Neuron (in vitro differentiated cells): ENCODE results near the gene CRADD.
"Not testable (repeated sequence)": the region's sequence is repeated elsewhere in the genome, so short reads cannot be mapped to it uniquely, and the experiment has no call there.

Source experiments
- H2AFZ ChIP-seq: one replicate; pipeline ENCODE4 v1.6.1; 2013; ENCODE audit warnings: low read depth, mild to moderate bottlenecking, inconsistent platforms, low read length, moderate library complexity
- H3K27me3 ChIP-seq: one replicate; pipeline ENCODE4 v1.6.1; 2013; ENCODE audit warnings: low read length; ENCODE audit not compliant: insufficient read depth
- H3K36me3 ChIP-seq: one replicate; pipeline ENCODE4 v1.6.1; 2013; ENCODE audit warnings: low read length; ENCODE audit not compliant: insufficient read depth
- H3K4me1 ChIP-seq: one replicate; pipeline ENCODE4 v1.6.1; 2013; ENCODE audit warnings: low read length; ENCODE audit not compliant: insufficient read depth
- H3K4me3 ChIP-seq: 2 replicates; pipeline ENCODE4 v1.5.1; 2013; ENCODE audit warnings: mild to moderate bottlenecking, low read length, moderate library complexity
- H3K9me3 ChIP-seq: one replicate; pipeline ENCODE4 v1.6.1; 2013; ENCODE audit warnings: low read length

Gene CRADD

GRCh38 chr12:93871566-93871965, 194.4 kb downstream of the CRADD start:
- H3K4me1 ChIP-seq, H3K27me3 ChIP-seq, H3K9me3 ChIP-seq, H3K4me3 ChIP-seq, H2AFZ ChIP-seq, H3K36me3 ChIP-seq: not testable (repeated sequence)

GRCh38 chr12:93873561-93873960, 196.4 kb downstream of the CRADD start:
- H3K4me3 ChIP-seq = no peak overlapping the region
- H3K27me3 ChIP-seq = no peaks in the 10 kb centered on the region
- no peaks in the 10 kb centered on the region for H3K36me3 ChIP-seq
- H3K4me1 ChIP-seq = no peaks in the 10 kb centered on the region
- no peak overlapping the region for H2AFZ ChIP-seq
- no peaks in the 10 kb centered on the region for H3K9me3 ChIP-seq

- Histone ChIP-seq H3K36me3 (no peaks in the 10 kb centered on the region), H3K27me3 (no peaks in the 10 kb centered on the region), H3K9me3 (no peaks in the 10 kb centered on the region), H3K4me3 (no peak overlapping the region), H2AFZ (no peak overlapping the region), H3K4me1 (no peaks in the 10 kb centered on the region)
Observed at GRCh38 chr12:93875157-93875556, 198.0 kb downstream of the CRADD start.

GRCh38 chr12:93876360-93876759, 199.2 kb downstream of the CRADD start:
- H3K27me3 ChIP-seq = no peaks in the 10 kb centered on the region
- no peaks in the 10 kb centered on the region for H3K4me1 ChIP-seq
- no peaks in the 10 kb centered on the region for H3K36me3 ChIP-seq
- H3K9me3 ChIP-seq = no peaks in the 10 kb centered on the region
- H3K4me3 ChIP-seq = no peak overlapping the region
- H2AFZ ChIP-seq = no peak overlapping the region

GRCh38 chr12:93877446-93877845, 200.3 kb downstream of the CRADD start:
- Histone ChIP-seq H3K9me3 (no peaks in the 10 kb centered on the region), H3K27me3 (no peaks in the 10 kb centered on the region), H2AFZ (no peak overlapping the region), H3K4me1 (no peaks in the 10 kb centered on the region), H3K36me3 (no peaks in the 10 kb centered on the region), H3K4me3 (no peak overlapping the region)

- Histone ChIP-seq H3K4me1 (no peaks in the 10 kb centered on the region), H2AFZ (no peak overlapping the region), H3K9me3 (no peaks in the 10 kb centered on the region), H3K36me3 (no peaks in the 10 kb centered on the region), H3K4me3 (no peak overlapping the region), H3K27me3 (no peaks in the 10 kb centered on the region)
Observed at GRCh38 chr12:93879476-93880421, 202.6 kb downstream of the CRADD start.

- Histone ChIP-seq H3K9me3 (no peaks in the 10 kb centered on the region), H3K27me3 (no peaks in the 10 kb centered on the region), H2AFZ (no peak overlapping the region), H3K4me1 (no peaks in the 10 kb centered on the region), H3K4me3 (no peak overlapping the region), H3K36me3 (no peaks in the 10 kb centered on the region)
Observed at GRCh38 chr12:93880853-93881522, 203.8 kb downstream of the CRADD start.

GRCh38 chr12:93882763-93883162, 205.6 kb downstream of the CRADD start:
- no peaks in the 10 kb centered on the region for H3K4me1 ChIP-seq
- no peak overlapping the region for H2AFZ ChIP-seq
- H3K4me3 ChIP-seq = no peak overlapping the region
- H3K36me3 ChIP-seq = no peaks in the 10 kb centered on the region
- H3K27me3 ChIP-seq = no peaks in the 10 kb centered on the region
- H3K9me3 ChIP-seq = no peaks in the 10 kb centered on the region

GRCh38 chr12:93883436-93884154, 206.4 kb downstream of the CRADD start:
- Histone ChIP-seq H3K27me3 (no peaks in the 10 kb centered on the region), H3K36me3 (no peaks in the 10 kb centered on the region), H3K9me3 (no peaks in the 10 kb centered on the region), H2AFZ (no peak overlapping the region), H3K4me3 (no peak overlapping the region), H3K4me1 (no peaks in the 10 kb centered on the region)

GRCh38 chr12:93884794-93885460, 207.8 kb downstream of the CRADD start:
- no peak overlapping the region for H2AFZ ChIP-seq
- no peaks in the 10 kb centered on the region for H3K9me3 ChIP-seq
- H3K4me3 ChIP-seq = no peak overlapping the region
- no peaks in the 10 kb centered on the region for H3K36me3 ChIP-seq
- H3K27me3 ChIP-seq = no peaks in the 10 kb centered on the region
- H3K4me1 ChIP-seq = no peaks in the 10 kb centered on the region

- not testable (repeated sequence) for H2AFZ ChIP-seq, H3K4me1 ChIP-seq, H3K36me3 ChIP-seq, H3K27me3 ChIP-seq, H3K4me3 ChIP-seq, H3K9me3 ChIP-seq
Observed at GRCh38 chr12:93885973-93886532, 208.9 kb downstream of the CRADD start.

- no peak overlapping the region for H3K4me3 ChIP-seq
- H3K27me3 ChIP-seq = no peaks in the 10 kb centered on the region
- H2AFZ ChIP-seq = no peak overlapping the region
- no peaks in the 10 kb centered on the region for H3K36me3 ChIP-seq
- H3K9me3 ChIP-seq = no peaks in the 10 kb centered on the region
- no peaks in the 10 kb centered on the region for H3K4me1 ChIP-seq
Observed at GRCh38 chr12:93886533-93887511, 209.6 kb downstream of the CRADD start.
